22Rv1 (cell line): ENCODE results near the gene ARID1B.

Source experiments
- H3K27ac ChIP-seq: fragments of 450-650 bp; 2 replicates; pipeline ENCODE4 v1.5.1; 2017
- ZFX ChIP-seq: fragments of 450-650 bp; IDR thresholded peaks from 2 replicates; pipeline ENCODE4 v1.6.1; 2017; ENCODE audit warnings: antibody characterized with exemption, borderline replicate concordance
- TF ChIP-seq, protein P1 (sequence below): fragments of 450-650 bp; IDR thresholded peaks from 2 replicates; pipeline ENCODE4 v1.5.1; 2017; ENCODE audit warnings: mild to moderate bottlenecking

Gene ARID1B

DNA sequence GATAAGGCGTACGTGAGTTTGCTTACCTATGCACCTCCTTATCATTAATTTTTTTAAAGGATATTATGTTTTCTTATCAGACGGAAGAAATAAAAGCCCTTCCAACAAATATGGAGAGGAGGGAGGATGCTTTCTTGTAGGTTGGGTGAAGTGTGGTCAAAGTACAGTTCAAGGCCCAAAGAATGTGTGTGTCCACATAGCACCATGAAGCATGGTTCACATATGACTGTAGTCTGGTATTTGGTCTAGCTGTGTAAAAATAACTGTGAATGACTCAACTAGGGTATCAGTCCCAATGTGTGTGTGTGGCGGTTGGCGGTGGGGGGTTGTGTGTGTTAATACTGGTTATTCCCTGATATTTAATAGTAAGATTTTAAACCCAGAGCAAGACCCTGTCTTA, 333.4 kb downstream of the ARID1B start:
- H3K27ac ChIP-seq: no peak overlapping the region
- TF ChIP-seq ZFX: no peak
- TF ChIP-seq, protein P1, sequence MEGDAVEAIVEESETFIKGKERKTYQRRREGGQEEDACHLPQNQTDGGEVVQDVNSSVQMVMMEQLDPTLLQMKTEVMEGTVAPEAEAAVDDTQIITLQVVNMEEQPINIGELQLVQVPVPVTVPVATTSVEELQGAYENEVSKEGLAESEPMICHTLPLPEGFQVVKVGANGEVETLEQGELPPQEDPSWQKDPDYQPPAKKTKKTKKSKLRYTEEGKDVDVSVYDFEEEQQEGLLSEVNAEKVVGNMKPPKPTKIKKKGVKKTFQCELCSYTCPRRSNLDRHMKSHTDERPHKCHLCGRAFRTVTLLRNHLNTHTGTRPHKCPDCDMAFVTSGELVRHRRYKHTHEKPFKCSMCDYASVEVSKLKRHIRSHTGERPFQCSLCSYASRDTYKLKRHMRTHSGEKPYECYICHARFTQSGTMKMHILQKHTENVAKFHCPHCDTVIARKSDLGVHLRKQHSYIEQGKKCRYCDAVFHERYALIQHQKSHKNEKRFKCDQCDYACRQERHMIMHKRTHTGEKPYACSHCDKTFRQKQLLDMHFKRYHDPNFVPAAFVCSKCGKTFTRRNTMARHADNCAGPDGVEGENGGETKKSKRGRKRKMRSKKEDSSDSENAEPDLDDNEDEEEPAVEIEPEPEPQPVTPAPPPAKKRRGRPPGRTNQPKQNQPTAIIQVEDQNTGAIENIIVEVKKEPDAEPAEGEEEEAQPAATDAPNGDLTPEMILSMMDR: no peak

- no peak for TF ChIP-seq ZFX
- TF ChIP-seq, protein P1: no peak
- H3K27ac ChIP-seq: no peak overlapping the region
These were observed 336.2 kb downstream of the ARID1B start for GRCh38 chr6:157113389-157113788.

- H3K27ac ChIP-seq: no peak overlapping the region
These were observed 339.2 kb downstream of the ARID1B start for GRCh38 chr6:157116426-157116825.

DNA sequence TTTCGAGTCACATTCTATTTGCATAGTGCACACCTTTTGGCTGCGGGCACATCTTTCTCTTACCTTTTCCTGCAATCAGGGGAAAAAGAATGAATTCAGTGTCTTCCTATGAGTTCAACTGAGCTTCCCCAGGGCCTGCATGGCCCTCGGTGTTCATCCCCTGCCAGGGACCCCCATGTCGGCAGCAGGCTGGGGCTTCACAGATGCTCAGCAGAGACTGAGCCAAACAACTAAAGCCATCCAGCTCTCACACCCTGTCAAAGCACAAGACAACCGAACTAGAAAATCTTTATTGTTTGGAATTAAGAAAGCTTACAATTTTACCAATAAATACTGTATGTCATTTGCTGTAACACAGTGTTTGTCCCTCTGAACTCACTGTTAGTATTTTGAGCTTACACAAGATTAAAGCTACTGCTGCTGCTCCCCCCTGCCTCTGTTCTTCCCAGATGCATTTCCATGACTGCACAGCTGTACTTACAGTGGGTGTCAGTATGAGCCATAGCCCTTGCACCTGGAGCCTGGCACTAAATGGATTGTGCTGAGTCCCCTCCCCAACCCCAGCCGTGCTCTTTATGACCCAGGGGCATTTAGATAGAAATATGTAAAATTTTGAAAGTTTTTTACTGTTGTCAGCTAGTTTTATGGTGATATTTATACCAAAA, 340.4 kb downstream of the ARID1B start:
- no peak overlapping the region for H3K27ac ChIP-seq
- no peak for TF ChIP-seq ZFX
- TF ChIP-seq, protein P1: no peak

More at GRCh38 chr6:157116426-157116825, 339.2 kb downstream of the ARID1B start:
- no peak for TF ChIP-seq ZFX
- TF ChIP-seq, protein P1: no peak

- H3K27ac ChIP-seq: no peak overlapping the region
- TF ChIP-seq, protein P1: no peak
- TF ChIP-seq ZFX: no peak
These were observed 342.4 kb downstream of the ARID1B start for GRCh38 chr6:157119502-157120027.

- H3K27ac ChIP-seq: no peak overlapping the region
- TF ChIP-seq, protein P1: no peak
- TF ChIP-seq ZFX: no peak
These were observed 343.5 kb downstream of the ARID1B start for GRCh38 chr6:157120534-157121232.

- TF ChIP-seq, protein P1: no peak
- no peak for TF ChIP-seq ZFX
- H3K27ac ChIP-seq: no peak overlapping the region
These were observed 344.7 kb downstream of the ARID1B start for GRCh38 chr6:157121897-157122296.
